ENCODE data around the gene BTN2A1.
A peak's percentile ranks its signal among the peaks of the same experiment; 100 is the strongest.
"Not testable (repeated sequence)": the region's sequence is repeated elsewhere in the genome, so short reads cannot be mapped to it uniquely, and the experiment has no call there.

The BTN2A1 gene

DNA sequence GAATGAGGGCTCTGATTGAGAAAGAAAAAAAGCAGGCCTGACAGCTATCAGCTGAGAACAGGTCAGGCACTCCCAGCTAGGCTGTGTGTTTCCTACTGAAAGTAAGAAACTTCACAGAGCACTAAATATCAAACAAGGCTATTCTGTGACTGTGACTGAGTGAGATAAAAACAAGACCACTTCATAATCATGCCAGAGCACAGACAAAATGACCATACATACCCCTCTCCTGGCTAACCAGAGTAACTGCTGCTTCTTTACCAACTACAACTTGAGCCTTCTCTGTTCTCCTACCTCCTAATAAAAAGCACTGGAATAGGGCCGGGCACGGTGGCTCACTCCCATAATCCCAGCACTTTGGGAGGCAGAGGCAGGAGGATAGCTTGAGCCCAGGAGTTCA is 35.5 kb downstream of the BTN2A1 start:
- DNase-seq (ENCODE audit: low spot score), result peak; percentile 40

DNA sequence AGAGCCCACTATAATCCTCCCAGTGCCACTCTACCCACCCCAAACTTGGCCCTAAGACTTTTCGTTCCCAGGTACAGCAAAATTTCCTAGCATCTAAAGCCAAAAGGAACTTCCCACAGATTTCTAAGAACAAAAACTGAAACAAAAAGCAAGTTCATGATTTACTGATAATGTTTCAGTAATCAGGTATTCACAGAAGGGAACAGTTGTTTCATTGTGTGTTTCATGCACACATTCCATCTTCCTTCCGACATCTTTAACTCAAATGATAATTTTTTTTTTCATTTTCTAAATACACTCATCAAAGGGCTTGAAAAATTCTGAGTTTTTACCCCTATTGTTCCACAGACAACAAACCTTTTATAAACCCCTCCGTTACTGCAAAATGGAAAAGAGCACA is 36.4 kb downstream of the BTN2A1 start:
- DNase-seq (ENCODE audit: low spot score), result no peak

DNA sequence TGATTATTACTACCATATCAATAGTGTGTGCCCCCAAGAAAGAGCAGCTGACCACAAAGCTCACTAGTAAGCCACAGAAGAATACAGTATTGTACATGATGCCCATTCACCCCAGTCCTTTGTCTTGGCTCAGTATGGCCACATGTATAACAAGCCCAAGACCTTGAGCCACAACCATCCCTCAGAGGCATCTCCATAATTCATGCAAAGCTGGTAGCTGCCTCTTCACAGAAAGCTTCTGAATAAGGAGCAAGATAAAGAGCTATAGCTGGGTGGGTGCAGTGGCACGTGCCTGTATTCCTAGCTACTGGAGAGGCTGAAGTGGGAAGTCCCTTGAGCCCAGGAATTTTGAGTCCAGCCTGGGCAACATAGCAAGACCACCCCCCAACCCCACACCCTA is 37.5 kb downstream of the BTN2A1 start:
- no peak for DNase-seq (ENCODE audit: low spot score)

DNA sequence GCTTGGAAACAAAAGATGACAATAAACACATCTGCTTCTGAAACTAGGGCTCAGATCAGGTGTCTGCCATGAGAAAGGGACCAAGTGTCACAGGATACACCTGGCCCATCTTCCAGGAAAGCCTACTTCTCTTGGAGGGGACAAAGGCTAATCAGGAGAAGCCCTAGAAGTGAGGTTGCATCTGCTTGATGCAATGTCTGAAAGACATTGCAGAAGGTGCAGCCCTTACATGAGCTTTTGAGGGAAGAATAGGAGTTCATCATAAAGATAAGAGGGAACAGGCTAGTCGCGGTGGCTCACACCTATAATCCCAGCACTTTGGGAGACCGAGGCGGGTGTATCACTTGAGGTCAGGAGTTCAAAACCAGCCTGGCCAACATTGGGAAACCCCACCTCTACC is 39.9 kb downstream of the BTN2A1 start:
- DNase-seq (ENCODE audit: low spot score), result no peak

DNA sequence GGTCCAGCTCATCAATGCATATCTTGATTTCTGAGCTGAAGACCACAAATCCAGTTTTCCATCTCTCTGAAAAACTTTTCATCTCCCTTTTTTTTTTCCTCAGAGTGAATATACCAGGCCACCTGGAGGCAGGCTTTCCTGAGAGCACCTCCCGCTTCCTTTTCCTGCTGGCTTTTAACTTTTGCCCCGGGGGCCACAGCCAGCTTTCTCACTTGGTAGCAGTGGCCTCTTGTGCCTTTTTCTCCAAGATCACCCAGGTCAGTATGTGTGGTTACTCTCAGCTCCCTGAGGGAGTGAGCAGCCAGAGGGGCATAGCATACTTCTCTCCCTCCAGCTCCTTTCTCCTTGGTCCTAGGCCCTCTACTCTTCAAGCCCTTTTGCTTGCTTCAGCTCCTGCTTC is 42.3 kb downstream of the BTN2A1 start, which contains the start of gene BTN1A1:
Gene BTN1A1 (plus strand): TSS at position 202 of the 400 bp plus-strand sequence. CDS start 984 bp downstream, outside the sequence.
- DNase-seq (ENCODE audit: low spot score), result no peak

DNA sequence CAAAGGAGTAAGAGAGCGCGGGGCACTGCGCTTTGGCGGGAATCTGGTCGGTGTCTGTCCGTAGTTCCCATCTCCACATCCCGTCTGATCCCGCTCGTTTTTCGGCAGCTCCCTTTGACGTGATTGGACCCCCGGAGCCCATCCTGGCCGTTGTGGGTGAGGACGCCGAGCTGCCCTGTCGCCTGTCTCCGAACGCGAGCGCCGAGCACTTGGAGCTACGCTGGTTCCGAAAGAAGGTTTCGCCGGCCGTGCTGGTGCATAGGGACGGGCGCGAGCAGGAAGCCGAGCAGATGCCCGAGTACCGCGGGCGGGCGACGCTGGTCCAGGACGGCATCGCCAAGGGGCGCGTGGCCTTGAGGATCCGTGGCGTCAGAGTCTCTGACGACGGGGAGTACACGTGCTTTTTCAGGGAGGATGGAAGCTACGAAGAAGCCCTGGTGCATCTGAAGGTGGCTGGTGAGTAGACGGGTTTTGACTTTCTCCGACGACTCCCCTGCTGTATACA is 43.8 kb downstream of the BTN2A1 start:
- DNase-seq (ENCODE audit: low spot score), result no peak

DNA sequence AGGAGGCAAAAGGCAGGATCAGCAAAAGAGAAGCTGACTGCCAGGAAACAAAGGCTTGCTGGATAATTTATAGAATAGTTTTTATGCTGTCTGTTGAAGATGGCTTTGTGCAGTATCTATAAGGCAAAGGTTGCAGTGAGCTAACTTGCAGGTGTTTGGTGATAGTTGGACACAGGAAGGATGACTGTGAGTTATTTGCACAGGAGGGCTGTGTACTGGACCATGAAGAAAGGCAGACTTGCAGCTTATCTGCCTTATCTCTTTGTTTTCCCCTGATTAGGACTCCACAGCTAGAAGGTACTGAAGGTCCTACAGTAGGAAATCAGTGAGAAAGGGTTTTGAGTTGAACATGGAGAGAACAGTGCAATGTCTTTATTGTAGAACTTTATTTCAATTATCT is 44.4 kb downstream of the BTN2A1 start:
- DNase-seq (ENCODE audit: low spot score), result no peak

DNA sequence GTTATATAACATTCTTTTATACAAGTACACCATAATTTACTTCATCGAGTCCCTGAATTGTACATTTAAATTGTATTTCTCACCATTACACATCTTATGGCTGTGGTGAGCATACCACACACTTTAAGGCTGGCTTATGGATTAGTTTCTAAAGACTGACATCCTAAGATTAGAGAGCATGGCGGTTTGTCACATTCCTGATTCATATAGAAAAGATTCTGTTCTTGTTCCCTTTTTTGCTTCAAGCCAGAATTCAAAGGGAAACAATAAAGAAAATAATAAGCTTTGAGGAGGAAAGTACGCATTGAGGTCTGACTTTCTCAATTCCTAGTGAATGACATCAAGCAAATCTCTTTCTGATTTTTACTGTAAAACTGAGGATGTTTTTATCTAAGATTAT is 44.9 kb downstream of the BTN2A1 start:
- DNase-seq (ENCODE audit: low spot score), result no peak

DNA sequence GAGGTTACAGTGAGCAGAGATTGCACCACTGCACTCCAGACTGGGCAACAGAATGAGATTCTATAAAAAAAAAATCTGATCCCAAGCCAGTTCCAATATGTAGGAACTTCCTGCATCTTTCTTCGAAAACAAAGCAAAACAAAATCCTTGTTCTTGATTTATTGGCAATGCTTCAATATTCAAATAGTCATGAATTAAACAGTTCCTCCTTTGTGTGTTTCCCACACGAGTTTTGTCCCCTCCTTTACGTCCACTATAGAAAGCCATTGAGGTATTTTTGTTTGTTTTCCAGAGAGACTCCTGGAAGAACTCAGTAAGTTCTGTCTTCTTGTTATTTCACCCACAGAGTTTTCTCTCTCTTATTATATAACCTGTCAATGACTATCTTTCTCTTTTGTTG is 49.9 kb downstream of the BTN2A1 start:
- DNase-seq (ENCODE audit: low spot score), result no peak

DNA sequence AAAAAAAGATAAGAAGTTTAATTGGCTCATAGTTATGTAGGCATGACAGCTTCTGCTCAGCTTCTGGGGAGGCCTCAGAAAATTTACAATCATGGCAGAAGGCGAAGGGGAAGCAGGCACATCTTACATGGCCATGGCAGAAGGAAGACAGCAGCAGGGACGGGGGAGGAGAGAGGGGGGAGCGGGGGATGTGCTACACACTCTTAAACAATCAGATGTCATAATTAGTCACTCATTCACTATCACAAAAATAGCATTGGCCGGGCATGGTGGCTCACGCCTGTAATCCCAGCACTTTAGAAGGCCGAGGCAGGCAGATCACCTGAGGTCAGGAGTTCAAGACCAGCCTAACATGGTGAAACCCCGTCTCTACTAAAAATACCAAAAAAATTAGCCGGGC is 53.3 kb downstream of the BTN2A1 start:
- DNase-seq (ENCODE audit: low spot score), result not testable (repeated sequence)

DNA sequence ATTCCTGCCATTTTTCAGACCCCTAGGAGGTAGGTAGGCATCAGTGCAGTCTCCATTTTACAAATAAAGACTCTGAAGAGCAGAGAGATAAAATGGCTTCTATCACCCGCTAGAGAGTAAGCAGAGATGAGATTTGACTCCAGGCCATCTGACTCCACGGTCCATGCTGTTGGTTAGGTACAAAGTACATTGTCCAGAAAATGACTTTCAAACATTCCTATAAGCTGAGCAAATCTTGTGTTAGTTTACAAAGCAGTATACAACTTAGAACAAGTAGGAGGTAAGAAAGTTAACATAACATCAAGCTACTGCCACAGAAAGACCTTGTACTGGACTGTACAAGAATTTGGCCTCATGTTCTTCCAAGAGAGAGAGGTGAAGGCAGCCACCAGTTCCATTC is 57.2 kb downstream of the BTN2A1 start:
- no peak for DNase-seq (ENCODE audit: low spot score)

DNA sequence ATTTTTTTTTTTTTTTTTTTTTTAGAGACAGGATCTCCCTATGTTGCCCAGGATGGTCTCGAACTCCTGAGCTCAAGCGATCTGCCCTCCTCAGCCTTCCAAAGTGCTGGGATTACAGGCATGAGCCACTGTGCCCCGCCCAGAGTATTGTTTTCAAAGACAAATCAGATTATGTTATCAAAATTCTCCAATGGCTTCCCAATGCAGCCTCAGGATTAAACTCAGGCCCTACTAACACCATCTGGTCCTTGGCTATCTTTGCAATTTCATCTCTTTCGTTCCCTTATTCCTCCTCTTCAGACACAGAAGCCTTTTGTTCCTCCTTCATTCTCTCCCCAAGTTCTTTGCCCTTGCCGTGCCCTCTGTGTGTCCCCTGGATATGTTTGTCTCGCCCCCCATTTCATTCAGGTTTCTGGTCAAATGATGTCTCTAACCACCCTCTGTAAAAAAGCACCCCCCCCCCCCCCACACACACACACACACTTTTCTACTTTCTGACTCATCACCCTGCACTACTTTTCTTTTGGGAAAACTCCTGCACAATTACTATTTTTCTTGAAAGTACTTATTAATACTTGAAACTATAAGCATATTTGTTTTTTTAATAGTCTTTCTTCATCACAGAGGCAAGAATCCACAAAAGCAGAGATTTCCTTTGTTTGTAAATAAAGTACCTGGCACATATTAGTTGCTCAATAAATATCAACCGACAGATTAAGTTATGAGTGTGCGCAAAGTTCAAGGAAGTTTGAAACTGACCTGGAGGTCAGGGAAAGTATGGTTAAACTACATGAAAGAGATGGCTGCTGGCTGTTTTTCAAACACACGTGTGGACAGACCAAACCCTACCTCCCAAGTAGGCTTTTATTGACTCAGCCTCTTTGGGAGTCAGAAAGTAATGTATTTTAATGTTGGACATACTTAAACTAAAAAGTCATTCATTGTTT is 59.0 kb downstream of the BTN2A1 start:
- DNase-seq (ENCODE audit: low spot score), result no peak

Measured in cerebellar cortex (tissue), 1 donor.